ENCODE results near the gene OR1S1.

The OR1S1 gene

DNA sequence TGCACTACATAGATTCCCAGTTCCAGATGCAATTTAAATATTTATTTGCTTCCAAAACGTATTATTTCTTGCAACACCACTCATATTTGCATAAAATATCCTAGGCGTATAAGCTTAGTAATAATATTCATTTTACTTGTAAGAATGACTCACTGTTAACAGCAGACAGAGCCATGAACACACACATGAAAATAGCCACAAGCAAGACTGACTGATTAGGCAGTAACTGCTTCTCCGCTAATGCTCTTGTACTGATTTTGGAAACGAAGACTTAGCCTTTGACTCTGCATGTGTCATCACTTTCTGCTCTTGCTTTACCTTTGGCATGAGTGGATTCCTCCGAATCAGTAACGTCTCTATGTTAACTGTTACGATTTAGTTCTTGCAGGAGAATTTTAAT lies 10.2 kb downstream of the OR1S1 start:
- H3K4me3 Mint-ChIP-seq: no peak overlapping the region
- H3K36me3 Mint-ChIP-seq (ENCODE audit: low read depth): no peaks in the 10 kb centered on the region
- no peaks in the 10 kb centered on the region for H3K9me3 Mint-ChIP-seq
- H3K4me1 Mint-ChIP-seq (ENCODE audit: low read depth): no peaks in the 10 kb centered on the region
- no peak overlapping the region for H3K27ac Mint-ChIP-seq
- H3K27me3 Mint-ChIP-seq (ENCODE audit: low read depth): no peaks in the 10 kb centered on the region

DNA sequence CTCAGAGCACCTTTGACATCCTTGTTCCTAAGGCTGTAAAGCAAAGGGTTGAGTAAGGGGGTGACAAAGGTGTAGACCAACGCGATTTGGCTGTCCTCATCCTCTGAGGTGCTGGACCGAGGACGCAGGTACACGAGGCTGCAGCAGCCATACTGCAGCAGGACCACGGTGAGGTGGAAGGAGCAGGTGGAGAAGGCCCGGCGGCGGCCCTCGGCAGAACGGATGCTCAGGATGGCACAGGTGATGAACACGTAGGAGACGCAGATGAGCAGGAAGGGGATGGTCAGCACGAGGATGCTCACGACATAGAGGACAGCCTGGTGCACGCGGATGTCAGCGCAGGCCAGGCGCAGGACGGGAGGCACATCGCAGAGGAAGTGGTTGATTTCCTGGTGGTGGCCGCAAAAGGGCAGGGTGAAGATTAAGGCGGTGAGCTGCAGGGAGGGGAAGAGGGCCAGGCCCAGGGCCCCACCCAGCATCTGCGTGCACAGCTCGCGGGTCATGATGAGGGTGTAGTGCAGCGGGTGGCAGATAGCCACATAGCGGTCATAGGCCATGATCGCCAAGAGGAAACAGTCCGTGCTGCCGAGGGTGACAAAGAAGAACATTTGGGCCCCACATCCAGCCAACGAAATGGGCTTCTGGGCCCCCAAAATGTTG lies 15.6 kb downstream of the OR1S1 start:
- H3K4me3 Mint-ChIP-seq: no peak overlapping the region

DNA sequence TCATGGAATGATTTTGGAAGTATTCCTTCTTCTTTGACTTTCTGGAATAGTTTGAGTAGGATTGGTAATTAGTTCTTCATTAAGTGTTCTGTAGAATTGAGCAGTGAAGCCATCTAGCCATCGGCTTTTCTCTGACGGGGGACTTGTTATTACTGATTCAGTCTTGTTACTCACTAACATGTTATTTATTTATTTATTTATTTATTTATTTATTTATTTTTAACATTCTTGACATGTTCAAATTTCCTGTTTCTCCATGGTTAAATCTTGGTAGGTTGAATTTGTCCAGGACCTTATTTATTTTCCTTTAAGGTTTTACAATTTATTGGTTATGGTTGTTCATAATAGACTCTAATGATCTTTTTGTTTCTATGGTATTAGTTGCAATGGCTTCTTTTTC lies 31.4 kb downstream of the OR1S1 start:
- H3K27ac Mint-ChIP-seq: no peak overlapping the region
- H3K27me3 Mint-ChIP-seq (ENCODE audit: low read depth): no peaks in the 10 kb centered on the region
- H3K36me3 Mint-ChIP-seq (ENCODE audit: low read depth): no peaks in the 10 kb centered on the region
- H3K4me3 Mint-ChIP-seq: no peak overlapping the region
- no peaks in the 10 kb centered on the region for H3K4me1 Mint-ChIP-seq (ENCODE audit: low read depth)
- H3K9me3 Mint-ChIP-seq: peaks cover 7% of the 10 kb centered on the region

More for the DNA sequence above, 15.6 kb downstream of the OR1S1 start:
- no peaks in the 10 kb centered on the region for H3K4me1 Mint-ChIP-seq (ENCODE audit: low read depth)
- H3K27ac Mint-ChIP-seq: no peak overlapping the region
- no peaks in the 10 kb centered on the region for H3K27me3 Mint-ChIP-seq (ENCODE audit: low read depth)
- no peaks in the 10 kb centered on the region for H3K36me3 Mint-ChIP-seq (ENCODE audit: low read depth)
- no peaks in the 10 kb centered on the region for H3K9me3 Mint-ChIP-seq

- no peaks in the 10 kb centered on the region for H3K36me3 Mint-ChIP-seq (ENCODE audit: low read depth)
- H3K27ac Mint-ChIP-seq: no peak overlapping the region
- H3K27me3 Mint-ChIP-seq (ENCODE audit: low read depth): no peaks in the 10 kb centered on the region
- H3K4me3 Mint-ChIP-seq: no peak overlapping the region
- H3K4me1 Mint-ChIP-seq (ENCODE audit: low read depth): no peaks in the 10 kb centered on the region
- peaks cover 4% of the 10 kb centered on the region for H3K9me3 Mint-ChIP-seq
Observed at GRCh38 chr11:58254936-58255335, 42.4 kb downstream of the OR1S1 start.

GRCh38 chr11:58259983-58260382 lies 47.5 kb downstream of the OR1S1 start:
- Mint-ChIP-seq H3K9me3 (no peaks in the 10 kb centered on the region), H3K27me3 (ENCODE audit: low read depth) (no peaks in the 10 kb centered on the region), H3K36me3 (ENCODE audit: low read depth) (no peaks in the 10 kb centered on the region), H3K27ac (no peak overlapping the region), H3K4me1 (ENCODE audit: low read depth) (no peaks in the 10 kb centered on the region), H3K4me3 (no peak overlapping the region)
